ENCODE data around the gene NLRC3. TPM values are rescaled to one million over a fixed set of nuclear protein-coding genes. Genes with fewer than 3 reads are reported as not detected.

The NLRC3 gene
- polyA plus RNA-seq, 3 donors: 0.22 to 0.86 (median 0.26) TPM

- no peak overlapping the region for H3K27ac ChIP-seq (ENCODE audit: low read depth, low read length)
- WGBS, 3 donors: 91 to 94% (median 91%) methylated on average over 8 of the region's 8 CpGs
Measured at GRCh38 chr16:3599121-3599520, 21.9 kb upstream of the NLRC3 start.

DNA sequence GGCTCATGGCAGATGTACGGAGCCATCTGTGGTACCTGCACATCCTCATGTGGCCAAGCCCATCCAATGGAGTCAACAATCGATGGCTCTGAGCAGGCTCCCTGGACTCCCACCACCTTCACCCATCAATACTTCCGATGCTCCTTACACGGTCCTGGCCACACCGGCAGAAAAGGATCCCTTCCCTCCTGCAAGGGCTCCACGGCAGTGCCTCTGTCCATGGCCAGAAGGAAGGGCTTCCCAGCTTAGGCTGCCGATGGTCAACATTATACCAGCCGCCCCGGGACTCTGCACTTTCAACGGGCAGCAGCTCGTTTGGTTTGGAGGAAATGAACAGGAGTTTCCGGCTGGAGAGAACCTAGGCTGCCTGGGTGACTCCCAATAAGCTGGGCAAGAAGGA is 21.0 kb upstream of the NLRC3 start:
- H3K27ac ChIP-seq (ENCODE audit: low read depth, low read length): no peak overlapping the region
- WGBS, 3 donors: 94 to 96% (median 96%) methylated on average over 12 of the region's 12 CpGs

GRCh38 chr16:3597676-3598075 is 20.5 kb upstream of the NLRC3 start:
- 93 to 96% (median 95%) methylated on average over 17 of the region's 17 CpGs for WGBS, 3 donors
- H3K27ac ChIP-seq (ENCODE audit: low read depth, low read length): no peak overlapping the region

- no peak overlapping the region for H3K27ac ChIP-seq (ENCODE audit: low read depth, low read length)
- 72 to 87% (median 74%) methylated on average over 10 of the region's 10 CpGs for WGBS, 3 donors
Measured at GRCh38 chr16:3597226-3597625, 20.0 kb upstream of the NLRC3 start.

- WGBS, 3 donors: 93 to 94% (median 94%) methylated on average over 23 to 27 of the region's 27 CpGs
- H3K27ac ChIP-seq (ENCODE audit: low read depth, low read length): no peak overlapping the region
Measured at GRCh38 chr16:3596101-3596861, 19.1 kb upstream of the NLRC3 start.

GRCh38 chr16:3595521-3596021 is 18.4 kb upstream of the NLRC3 start:
- no peak overlapping the region for H3K27ac ChIP-seq (ENCODE audit: low read depth, low read length)
- WGBS, 3 donors: 95 to 99% (median 97%) methylated on average over 19 of the region's 19 CpGs

DNA sequence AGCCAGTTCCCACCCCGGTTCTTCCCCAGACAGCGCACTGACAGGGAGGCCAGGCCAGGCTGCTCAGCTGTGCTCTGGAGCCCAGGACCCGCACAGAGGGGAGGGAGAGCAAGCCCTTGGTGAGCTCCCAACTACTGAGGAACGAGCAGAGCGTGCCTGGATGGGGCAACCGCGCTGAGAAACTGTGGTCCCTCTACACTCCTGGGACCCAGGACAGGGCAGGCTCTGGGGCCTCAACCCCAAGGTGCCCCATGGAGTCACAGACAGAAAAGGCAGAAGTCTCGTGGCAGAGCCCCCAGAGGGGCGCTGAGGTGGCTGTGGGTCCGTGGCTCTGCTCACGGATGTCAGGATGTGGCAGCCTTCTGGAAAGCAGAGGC is 17.9 kb upstream of the NLRC3 start:
- no peak overlapping the region for H3K27ac ChIP-seq (ENCODE audit: low read depth, low read length)
- 91 to 96% (median 96%) methylated on average over 11 of the region's 11 CpGs for WGBS, 3 donors

- WGBS, 3 donors: 93 to 95% (median 95%) methylated on average over 17 to 22 of the region's 22 CpGs
- no peak overlapping the region for H3K27ac ChIP-seq (ENCODE audit: low read depth, low read length)
Measured at GRCh38 chr16:3594316-3595109, 17.3 kb upstream of the NLRC3 start.

DNA sequence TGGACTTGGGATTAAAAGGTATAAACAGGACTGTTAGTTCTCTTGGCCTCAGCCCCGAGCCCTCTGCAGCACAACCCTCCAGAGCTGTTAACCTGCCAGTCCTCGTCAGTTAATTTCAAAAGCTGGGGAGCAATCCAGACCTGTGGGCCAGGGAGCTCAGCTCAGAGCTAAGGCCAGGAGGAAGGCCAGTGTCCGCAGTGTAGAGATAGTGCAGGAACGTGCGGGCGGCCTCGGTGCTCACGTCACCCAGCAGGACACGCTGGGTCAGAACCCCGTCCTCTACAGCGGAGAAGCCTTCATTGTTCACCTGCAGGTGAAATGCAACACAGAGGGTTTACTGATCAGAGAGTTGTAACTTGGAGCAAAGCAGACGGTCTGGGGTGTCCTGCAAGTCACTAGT is 15.4 kb upstream of the NLRC3 start:
- no peak overlapping the region for H3K27ac ChIP-seq (ENCODE audit: low read depth, low read length)
- WGBS, 3 donors: 95 to 97% (median 95%) methylated on average over 12 of the region's 12 CpGs

GRCh38 chr16:3591991-3592390 is 14.8 kb upstream of the NLRC3 start:
- H3K27ac ChIP-seq (ENCODE audit: low read depth, low read length): no peak overlapping the region

DNA sequence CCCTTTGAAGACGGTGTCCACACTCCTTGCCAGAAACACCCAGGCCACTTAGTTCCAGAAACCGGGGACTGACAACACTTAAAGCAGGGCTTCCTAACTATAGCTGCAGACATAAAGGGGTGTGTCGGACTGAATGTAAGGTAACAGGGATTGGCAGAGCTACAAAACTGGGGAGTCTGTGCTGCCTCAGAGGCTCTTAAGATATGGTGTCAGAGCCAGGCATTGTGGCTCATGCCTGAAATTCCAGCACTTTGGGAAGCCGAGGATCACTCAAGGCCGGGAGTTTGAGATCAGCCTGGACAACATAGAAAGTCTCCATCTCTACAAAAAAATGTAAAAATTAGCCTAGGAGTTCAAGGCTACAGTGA is 14.2 kb upstream of the NLRC3 start:
- 74 to 91% (median 81%) methylated on average over 5 of the region's 5 CpGs for WGBS, 3 donors
- no peak overlapping the region for H3K27ac ChIP-seq (ENCODE audit: low read depth, low read length)

More at GRCh38 chr16:3591991-3592390, 14.8 kb upstream of the NLRC3 start:
- WGBS, 3 donors: 90 to 98% (median 98%) methylated on average over 6 of the region's 6 CpGs

DNA sequence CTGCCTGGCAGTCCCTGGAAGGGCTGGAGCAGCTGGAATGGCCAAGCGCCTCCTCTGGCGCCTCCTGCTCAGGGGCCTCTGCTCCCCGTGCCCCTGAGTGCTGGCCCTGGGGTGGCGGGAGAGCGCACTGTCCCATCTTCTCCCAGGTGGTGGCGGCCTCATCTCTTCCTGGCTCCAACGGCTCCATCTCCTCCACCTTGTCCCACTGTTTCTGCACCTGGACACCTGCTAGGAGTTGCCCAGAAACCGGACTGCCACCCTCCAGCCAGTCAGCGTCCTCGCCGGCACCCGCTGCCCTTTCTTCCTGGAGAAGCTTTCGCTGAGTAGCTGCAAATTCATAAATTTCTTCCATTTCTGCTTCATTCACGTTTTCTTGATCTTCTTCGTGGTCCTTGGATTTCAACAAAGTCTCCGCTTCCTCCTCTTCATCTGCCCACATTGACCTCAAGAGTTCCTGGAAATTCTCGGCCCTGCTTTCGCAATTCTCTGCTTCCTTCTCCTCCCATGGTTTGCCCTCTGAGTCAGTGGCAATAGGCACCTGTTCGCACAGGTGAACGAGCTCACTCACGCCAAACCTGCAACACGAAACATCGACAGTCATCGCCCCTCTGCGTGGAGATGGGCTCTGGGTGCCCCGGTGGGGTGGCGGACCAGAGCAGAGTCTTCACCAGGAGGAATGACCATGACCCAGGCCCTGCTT is 13.7 kb upstream of the NLRC3 start:
- H3K27ac ChIP-seq (ENCODE audit: low read depth, low read length): no peak overlapping the region
- WGBS, 3 donors: 69 to 90% (median 74%) methylated on average over 27 of the region's 27 CpGs

- 87 to 96% (median 87%) methylated on average over 25 of the region's 25 CpGs for WGBS, 3 donors
- no peak overlapping the region for H3K27ac ChIP-seq (ENCODE audit: low read depth, low read length)
Measured at GRCh38 chr16:3589991-3590701, 12.9 kb upstream of the NLRC3 start.

DNA sequence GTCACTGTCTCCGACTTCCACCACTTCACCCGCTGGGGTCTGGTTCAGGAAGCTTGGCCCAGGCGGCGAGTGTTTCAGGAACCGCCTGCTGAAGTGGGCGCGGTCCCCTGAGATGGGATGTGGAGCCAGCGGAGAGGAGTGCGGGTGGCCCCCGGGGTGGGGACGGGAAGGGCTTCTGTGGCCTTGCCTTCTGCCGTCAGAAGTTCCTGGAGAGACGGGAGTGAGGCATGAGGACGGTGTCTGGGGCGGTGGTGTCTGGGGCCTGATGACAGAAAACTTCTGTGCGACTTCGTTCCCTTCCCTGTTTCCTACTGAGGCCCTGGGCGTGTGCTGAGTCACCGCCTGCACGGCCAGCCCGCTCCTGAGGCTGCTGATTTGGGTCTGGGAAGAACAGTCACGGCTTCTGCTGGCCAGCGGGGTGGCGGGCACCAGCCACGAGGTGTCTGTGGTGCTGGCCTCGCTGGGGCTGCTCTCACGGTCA is 12.3 kb upstream of the NLRC3 start:
- H3K27ac ChIP-seq (ENCODE audit: low read depth, low read length): no peak overlapping the region
- WGBS, 3 donors: 55 to 90% (median 57%) methylated on average over 27 of the region's 27 CpGs

GRCh38 chr16:3589001-3589400 is 11.8 kb upstream of the NLRC3 start:
- WGBS, 3 donors: 71 to 95% (median 73%) methylated on average over 22 of the region's 22 CpGs
- H3K27ac ChIP-seq (ENCODE audit: low read depth, low read length): no peak overlapping the region

DNA sequence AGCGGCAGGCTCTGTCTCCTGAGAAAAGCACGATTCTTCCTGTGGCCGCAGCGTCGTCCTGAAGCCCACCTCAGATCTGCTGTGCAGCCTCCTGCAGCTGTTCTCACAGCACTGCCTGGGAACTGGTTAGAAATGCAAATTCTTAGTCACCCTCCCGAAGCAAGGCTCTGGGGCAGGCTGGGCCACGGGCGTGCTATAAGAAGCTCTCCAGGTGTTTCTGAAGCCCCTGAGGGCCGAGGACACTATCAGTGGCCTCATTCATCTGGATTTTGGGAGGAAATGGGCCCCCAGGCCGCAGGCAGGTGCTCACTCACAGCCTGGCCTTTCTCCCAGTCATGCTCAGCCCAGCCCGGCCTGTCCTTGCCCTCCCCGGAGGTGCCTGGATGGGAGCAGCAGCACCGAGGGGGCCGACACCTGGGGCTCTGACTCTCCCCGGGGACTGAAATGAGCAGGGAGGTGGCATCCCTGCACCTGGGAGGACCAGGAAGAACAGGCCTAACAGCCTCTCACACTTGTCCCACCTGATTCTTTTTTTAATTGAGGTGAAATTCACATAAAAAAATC is 10.4 kb upstream of the NLRC3 start:
- whole genome bisulfite sequencing, 3 donors: 88 to 96% (median 90%) methylated on average over 15 of the region's 15 CpGs
- no peak overlapping the region for H3K27ac ChIP-seq (ENCODE audit: low read depth, low read length)

DNA sequence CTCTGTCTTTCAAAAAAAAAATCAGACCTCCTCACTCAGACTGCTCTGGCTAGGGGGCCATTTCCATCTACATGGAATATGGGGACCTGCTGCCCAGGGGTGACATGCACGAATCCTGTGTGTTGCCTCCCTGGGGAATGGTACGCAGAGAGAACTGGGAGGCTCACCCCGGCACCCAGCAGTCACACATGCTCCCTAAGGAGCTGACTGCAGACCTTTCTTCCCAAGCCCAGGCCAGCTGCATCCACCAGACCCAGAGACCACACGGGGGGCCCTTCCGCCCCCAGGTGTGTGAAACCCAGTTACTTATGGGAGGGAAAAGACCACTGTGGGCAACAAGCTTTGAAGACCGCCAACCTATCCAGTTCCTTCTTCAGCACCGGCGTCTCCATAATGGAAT is 7.2 kb upstream of the NLRC3 start:
- WGBS, 3 donors: 96% methylated on average over 8 of the region's 8 CpGs
- no peak overlapping the region for H3K27ac ChIP-seq (ENCODE audit: low read depth, low read length)
